ENCODE data around the gene UBAP2L. TPM values are rescaled to one million over a fixed set of nuclear protein-coding genes. Genes with fewer than 3 reads are reported as not detected.

The UBAP2L gene
- total RNA-seq, 3 donors from 2014 or later = 92.7 to 119 (median 99.3) TPM

- intact Hi-C loops (cut with DNase I, micrococcal nuclease) = no loop called here
- H3K4me3 ChIP-seq = no peak overlapping the region
- no peak for TF ChIP-seq CTCF (IDR thresholded peaks at IDR 0.05)
- no peaks in the 10 kb centered on the region for H3K9me3 ChIP-seq
- H3K4me1 ChIP-seq (ENCODE audit: low read depth) = peaks cover 59% of the 10 kb centered on the region
- H3K36me3 ChIP-seq (ENCODE audit: low read depth) = peaks cover 4% of the 10 kb centered on the region
- ATAC-seq (peak; percentile 73), DNase-seq (peak in 1 of 3 donors; percentile 73)
Measured at GRCh38 chr1:154176337-154176736, 44.4 kb upstream of the UBAP2L start.

GRCh38 chr1:154178013-154178412, 42.7 kb upstream of the UBAP2L start:
- DNase-seq (no peak), ATAC-seq (no peak)
- H3K4me3 ChIP-seq = no peak overlapping the region
- no peaks in the 10 kb centered on the region for H3K9me3 ChIP-seq
- peaks cover 65% of the 10 kb centered on the region for H3K4me1 ChIP-seq (ENCODE audit: low read depth)
- intact Hi-C loops (cut with DNase I, micrococcal nuclease) = no loop called here
- H3K36me3 ChIP-seq (ENCODE audit: low read depth) = no peaks in the 10 kb centered on the region
- no peak for TF ChIP-seq CTCF (IDR thresholded peaks at IDR 0.05)

- peak; percentile 30 for ATAC-seq
- no peaks in the 10 kb centered on the region for H3K36me3 ChIP-seq (ENCODE audit: low read depth)
- no peak for TF ChIP-seq CTCF (IDR thresholded peaks at IDR 0.05)
- no peak overlapping the region for H3K4me3 ChIP-seq
- DNase-seq = peak in 2 of 3 donors; percentile 39 to 58
- H3K4me1 ChIP-seq (ENCODE audit: low read depth) = peaks cover 65% of the 10 kb centered on the region
- intact Hi-C loops (cut with DNase I, micrococcal nuclease) = no loop called here
- H3K9me3 ChIP-seq = no peaks in the 10 kb centered on the region
Measured at GRCh38 chr1:154178911-154179811, 41.6 kb upstream of the UBAP2L start.

GRCh38 chr1:154179946-154180687, 40.6 kb upstream of the UBAP2L start:
- intact Hi-C loops (cut with DNase I, micrococcal nuclease) = no loop called here
- H3K4me1 ChIP-seq (ENCODE audit: low read depth) = peaks cover 65% of the 10 kb centered on the region

GRCh38 chr1:154181944-154182343, 38.8 kb upstream of the UBAP2L start:
- peaks cover 51% of the 10 kb centered on the region for H3K4me1 ChIP-seq (ENCODE audit: low read depth)
- no peaks in the 10 kb centered on the region for H3K9me3 ChIP-seq
- DNase-seq (no peak), ATAC-seq (no peak)
- H3K36me3 ChIP-seq (ENCODE audit: low read depth) = no peaks in the 10 kb centered on the region
- peak overlapping the region; percentile 84 for H3K4me3 ChIP-seq
- TF ChIP-seq CTCF (IDR thresholded peaks at IDR 0.05) = no peak
- intact Hi-C loops (cut with DNase I, micrococcal nuclease) = no loop called here

More at GRCh38 chr1:154179946-154180687, 40.6 kb upstream of the UBAP2L start:
- no peaks in the 10 kb centered on the region for H3K9me3 ChIP-seq
- TF ChIP-seq CTCF (IDR thresholded peaks at IDR 0.05) = no peak
- DNase-seq (peak in 2 of 3 donors; percentile 38 to 40), ATAC-seq (peak; percentile 1)
- no peaks in the 10 kb centered on the region for H3K36me3 ChIP-seq (ENCODE audit: low read depth)
- no peak overlapping the region for H3K4me3 ChIP-seq

All from mucosa of descending colon (tissue), 3 donors.